ENCODE measurements around the gene LRFN5.

DNA sequence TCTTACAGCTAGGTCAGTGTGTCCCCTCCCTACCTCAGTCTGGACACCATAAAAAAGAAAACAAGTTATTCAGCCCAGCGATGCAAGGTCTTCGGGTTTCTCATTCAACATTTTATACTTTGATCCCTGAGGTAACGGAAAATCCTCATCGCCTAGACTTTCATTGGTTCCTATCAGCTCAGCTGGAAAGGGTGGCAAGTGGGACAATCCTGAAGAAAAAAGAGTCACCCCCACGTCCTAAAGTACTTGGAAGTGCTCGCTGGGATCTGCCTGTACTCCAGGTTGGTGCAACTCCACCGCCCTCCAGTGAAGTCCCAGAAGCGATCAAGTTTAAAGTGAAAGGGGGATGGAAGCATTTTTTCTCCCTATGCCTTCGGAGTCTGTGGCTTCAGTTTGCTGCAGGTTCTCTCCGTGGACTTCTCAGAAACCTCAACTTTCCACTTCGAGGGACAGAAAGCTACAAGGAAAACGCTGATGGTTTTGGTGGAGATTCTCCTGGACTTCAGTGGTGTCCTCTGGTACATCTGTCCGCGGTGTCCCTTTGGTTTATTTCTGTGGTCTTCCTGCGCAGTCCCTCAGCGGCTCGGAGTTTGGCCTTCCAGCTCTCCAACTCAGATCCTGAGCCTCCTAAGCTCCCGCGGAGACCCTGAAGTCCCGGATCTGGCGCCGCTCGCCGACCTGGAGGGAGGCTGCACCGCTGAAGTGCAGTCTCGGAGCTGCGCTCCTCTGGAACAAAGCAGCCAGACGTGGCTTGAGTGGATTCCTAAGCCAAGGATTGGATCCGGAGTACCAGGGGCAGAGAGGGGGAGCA is 1.8 kb upstream of the LRFN5 start:
- TF ChIP-seq, protein P1, sequence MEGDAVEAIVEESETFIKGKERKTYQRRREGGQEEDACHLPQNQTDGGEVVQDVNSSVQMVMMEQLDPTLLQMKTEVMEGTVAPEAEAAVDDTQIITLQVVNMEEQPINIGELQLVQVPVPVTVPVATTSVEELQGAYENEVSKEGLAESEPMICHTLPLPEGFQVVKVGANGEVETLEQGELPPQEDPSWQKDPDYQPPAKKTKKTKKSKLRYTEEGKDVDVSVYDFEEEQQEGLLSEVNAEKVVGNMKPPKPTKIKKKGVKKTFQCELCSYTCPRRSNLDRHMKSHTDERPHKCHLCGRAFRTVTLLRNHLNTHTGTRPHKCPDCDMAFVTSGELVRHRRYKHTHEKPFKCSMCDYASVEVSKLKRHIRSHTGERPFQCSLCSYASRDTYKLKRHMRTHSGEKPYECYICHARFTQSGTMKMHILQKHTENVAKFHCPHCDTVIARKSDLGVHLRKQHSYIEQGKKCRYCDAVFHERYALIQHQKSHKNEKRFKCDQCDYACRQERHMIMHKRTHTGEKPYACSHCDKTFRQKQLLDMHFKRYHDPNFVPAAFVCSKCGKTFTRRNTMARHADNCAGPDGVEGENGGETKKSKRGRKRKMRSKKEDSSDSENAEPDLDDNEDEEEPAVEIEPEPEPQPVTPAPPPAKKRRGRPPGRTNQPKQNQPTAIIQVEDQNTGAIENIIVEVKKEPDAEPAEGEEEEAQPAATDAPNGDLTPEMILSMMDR (tag by site-specific recombination; IDR thresholded peaks at IDR 0.05), result no peak
- TF ChIP-seq ZNF521 (tag by site-specific recombination; IDR thresholded peaks at IDR 0.05) (no peak), PRDM10 (tag by site-specific recombination; IDR thresholded peaks at IDR 0.05) (no peak), ZNF670 (tag by site-specific recombination; IDR thresholded peaks at IDR 0.05; ENCODE audit: low read depth) (no peak), WT1 (tag by site-specific recombination; IDR thresholded peaks at IDR 0.05) (no peak), SCRT1 (tag by site-specific recombination; IDR thresholded peaks at IDR 0.05; ENCODE audit: borderline replicate concordance) (no peak), SALL2 (tag by site-specific recombination; IDR thresholded peaks at IDR 0.05; ENCODE audit: borderline replicate concordance) (no peak), ZNF48 (tag by site-specific recombination; IDR thresholded peaks at IDR 0.05) (no peak), ZNF169 (tag by site-specific recombination; IDR thresholded peaks at IDR 0.05) (no peak), ZBTB7A (tag by site-specific recombination; IDR thresholded peaks at IDR 0.05; ENCODE audit: low read depth) (no peak)
- TF ChIP-seq, protein P2, sequence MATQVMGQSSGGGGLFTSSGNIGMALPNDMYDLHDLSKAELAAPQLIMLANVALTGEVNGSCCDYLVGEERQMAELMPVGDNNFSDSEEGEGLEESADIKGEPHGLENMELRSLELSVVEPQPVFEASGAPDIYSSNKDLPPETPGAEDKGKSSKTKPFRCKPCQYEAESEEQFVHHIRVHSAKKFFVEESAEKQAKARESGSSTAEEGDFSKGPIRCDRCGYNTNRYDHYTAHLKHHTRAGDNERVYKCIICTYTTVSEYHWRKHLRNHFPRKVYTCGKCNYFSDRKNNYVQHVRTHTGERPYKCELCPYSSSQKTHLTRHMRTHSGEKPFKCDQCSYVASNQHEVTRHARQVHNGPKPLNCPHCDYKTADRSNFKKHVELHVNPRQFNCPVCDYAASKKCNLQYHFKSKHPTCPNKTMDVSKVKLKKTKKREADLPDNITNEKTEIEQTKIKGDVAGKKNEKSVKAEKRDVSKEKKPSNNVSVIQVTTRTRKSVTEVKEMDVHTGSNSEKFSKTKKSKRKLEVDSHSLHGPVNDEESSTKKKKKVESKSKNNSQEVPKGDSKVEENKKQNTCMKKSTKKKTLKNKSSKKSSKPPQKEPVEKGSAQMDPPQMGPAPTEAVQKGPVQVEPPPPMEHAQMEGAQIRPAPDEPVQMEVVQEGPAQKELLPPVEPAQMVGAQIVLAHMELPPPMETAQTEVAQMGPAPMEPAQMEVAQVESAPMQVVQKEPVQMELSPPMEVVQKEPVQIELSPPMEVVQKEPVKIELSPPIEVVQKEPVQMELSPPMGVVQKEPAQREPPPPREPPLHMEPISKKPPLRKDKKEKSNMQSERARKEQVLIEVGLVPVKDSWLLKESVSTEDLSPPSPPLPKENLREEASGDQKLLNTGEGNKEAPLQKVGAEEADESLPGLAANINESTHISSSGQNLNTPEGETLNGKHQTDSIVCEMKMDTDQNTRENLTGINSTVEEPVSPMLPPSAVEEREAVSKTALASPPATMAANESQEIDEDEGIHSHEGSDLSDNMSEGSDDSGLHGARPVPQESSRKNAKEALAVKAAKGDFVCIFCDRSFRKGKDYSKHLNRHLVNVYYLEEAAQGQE (tag by site-specific recombination; IDR thresholded peaks at IDR 0.05), result no peak
- TF ChIP-seq, protein P3, sequence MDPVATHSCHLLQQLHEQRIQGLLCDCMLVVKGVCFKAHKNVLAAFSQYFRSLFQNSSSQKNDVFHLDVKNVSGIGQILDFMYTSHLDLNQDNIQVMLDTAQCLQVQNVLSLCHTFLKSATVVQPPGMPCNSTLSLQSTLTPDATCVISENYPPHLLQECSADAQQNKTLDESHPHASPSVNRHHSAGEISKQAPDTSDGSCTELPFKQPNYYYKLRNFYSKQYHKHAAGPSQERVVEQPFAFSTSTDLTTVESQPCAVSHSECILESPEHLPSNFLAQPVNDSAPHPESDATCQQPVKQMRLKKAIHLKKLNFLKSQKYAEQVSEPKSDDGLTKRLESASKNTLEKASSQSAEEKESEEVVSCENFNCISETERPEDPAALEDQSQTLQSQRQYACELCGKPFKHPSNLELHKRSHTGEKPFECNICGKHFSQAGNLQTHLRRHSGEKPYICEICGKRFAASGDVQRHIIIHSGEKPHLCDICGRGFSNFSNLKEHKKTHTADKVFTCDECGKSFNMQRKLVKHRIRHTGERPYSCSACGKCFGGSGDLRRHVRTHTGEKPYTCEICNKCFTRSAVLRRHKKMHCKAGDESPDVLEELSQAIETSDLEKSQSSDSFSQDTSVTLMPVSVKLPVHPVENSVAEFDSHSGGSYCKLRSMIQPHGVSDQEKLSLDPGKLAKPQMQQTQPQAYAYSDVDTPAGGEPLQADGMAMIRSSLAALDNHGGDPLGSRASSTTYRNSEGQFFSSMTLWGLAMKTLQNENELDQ (tag by site-specific recombination; IDR thresholded peaks at IDR 0.05; ENCODE audit: low read depth), result no peak

Data from HEK293 (cell line).